Measurements from ENCODE around the gene HOXD4.

GRCh38 chr2:176169181-176169580 lies 17.8 kb downstream of the HOXD4 start:
- TF ChIP-seq TCF12 (IDR thresholded peaks at IDR 0.05; ENCODE audit: low read depth, low read length) = no peak
- no peak for TF ChIP-seq POLR2A (IDR thresholded peaks at IDR 0.05; ENCODE audit: low read depth, low read length)
- no peak for TF ChIP-seq REST (IDR thresholded peaks at IDR 0.05; ENCODE audit: low read depth, low read length)
- TF ChIP-seq ZNF274 (IDR thresholded peaks at IDR 0.05; ENCODE audit: insufficient read depth, insufficient read length) = no peak
- TF ChIP-seq HCFC1 (IDR thresholded peaks at IDR 0.05; ENCODE audit: low read length) = no peak
- no peak for TF ChIP-seq CTCF (IDR thresholded peaks at IDR 0.05 in 2 of 3, conservative IDR thresholded peaks at IDR 0.05 in 1 of 3; ENCODE audit: control insufficient read depth in 2 of 3, extremely low read depth in 1 of 3, insufficient read depth in 1 of 3, low read depth in 3 of 3, low read length in 3 of 3)
- no peak for TF ChIP-seq MAX (IDR thresholded peaks at IDR 0.05; ENCODE audit: low read depth, low read length)
- TF ChIP-seq PBX3 (IDR thresholded peaks at IDR 0.05; ENCODE audit: insufficient replicate concordance, low read depth, low read length) = no peak
- no peak for TF ChIP-seq FOXM1 (IDR thresholded peaks at IDR 0.05; ENCODE audit: low read depth, low read length)
- no peak for TF ChIP-seq HDGF (IDR thresholded peaks at IDR 0.05)
- TF ChIP-seq NR2F1 (conservative IDR thresholded peaks at IDR 0.05) = no peak
- TF ChIP-seq CHD2 (IDR thresholded peaks at IDR 0.05; ENCODE audit: borderline replicate concordance, low read depth, low read length) = no peak
